HepG2 (cell line): ENCODE data around the gene TCAIM. TPM values are rescaled to one million over a fixed set of nuclear protein-coding genes. Genes with fewer than 3 reads are reported as not detected.

ENCODE experiments used
- BCL6 ChIP-seq: IDR thresholded peaks from 2 replicates; pipeline ENCODE4 v1.6.1; 2016; ENCODE audit warnings: missing genetic modification reagents, missing compliant biosample characterization
- DNMT1 ChIP-seq: sonication (generic); formaldehyde crosslinking; IDR thresholded peaks from 2 replicates; pipeline ENCODE4 v1.5.1; 2020; ENCODE audit warnings: mild to moderate bottlenecking, missing genetic modification reagents
- DPF2 ChIP-seq: sonication (generic); formaldehyde crosslinking; IDR thresholded peaks from 2 replicates; pipeline ENCODE4 v1.4.0; 2020; ENCODE audit warnings: mild to moderate bottlenecking, low read depth, missing genetic modification reagents, borderline replicate concordance
- GATA4 ChIP-seq: sonication (generic); IDR thresholded peaks from 2 replicates; pipeline ENCODE4 v1.6.1; 2016; ENCODE audit warnings: antibody characterized with exemption, low read depth, borderline replicate concordance
- KDM3A ChIP-seq: IDR thresholded peaks from 2 replicates; pipeline ENCODE4 v1.6.1; 2018; ENCODE audit warnings: low read depth, missing compliant biosample characterization
- LRRFIP1 ChIP-seq: sonication (generic); formaldehyde crosslinking; conservative IDR thresholded peaks from 2 replicates; pipeline ENCODE4 v1.4.0; 2020; ENCODE audit warnings: missing genetic modification reagents
- MEIS2 ChIP-seq: sonication (generic); formaldehyde crosslinking; IDR thresholded peaks from 2 replicates; pipeline ENCODE4 v1.9.0; 2021; ENCODE audit warnings: mild to moderate bottlenecking, missing genetic modification reagents
- MXI1 ChIP-seq: IDR thresholded peaks from 3 replicates; pipeline ENCODE4 v1.6.1; 2012; ENCODE audit warnings: low read depth, low read length, inconsistent platforms, borderline replicate concordance
- RBM22 ChIP-seq: fragments of 200-400 bp; formaldehyde crosslinking; optimal IDR thresholded peaks from 2 replicates; pipeline ENCODE3; 2017; ENCODE audit warnings: mild to moderate bottlenecking, low read length, moderate library complexity
- REXO4 ChIP-seq: sonication (generic); formaldehyde crosslinking; IDR thresholded peaks from 2 replicates; pipeline ENCODE4 v1.8.0; 2022; ENCODE audit warnings: missing genetic modification reagents, mild to moderate bottlenecking, borderline replicate concordance
- SIX1 ChIP-seq: sonication (generic); formaldehyde crosslinking; IDR thresholded peaks from 2 replicates; pipeline ENCODE4 v1.4.0; 2020; ENCODE audit warnings: missing genetic modification reagents, borderline replicate concordance
- TBL1XR1 ChIP-seq: fragments of 150-350 bp; IDR thresholded peaks from 2 replicates; pipeline ENCODE4 v1.6.1; 2014; ENCODE audit warnings: borderline replicate concordance, low read length; ENCODE audit not compliant: partially characterized antibody
- TMF1 ChIP-seq: sonication (generic); formaldehyde crosslinking; IDR thresholded peaks from 2 replicates; pipeline ENCODE4 v1.8.1; 2022; ENCODE audit warnings: low read depth, missing genetic modification reagents
- ZBTB3 ChIP-seq: sonication (generic); formaldehyde crosslinking; IDR thresholded peaks from 2 replicates; pipeline ENCODE4 v1.4.0; 2020; ENCODE audit warnings: low read depth, mild to moderate bottlenecking, moderate library complexity, missing genetic modification reagents, borderline replicate concordance
- ZBTB7B ChIP-seq: sonication (generic); formaldehyde crosslinking; IDR thresholded peaks from 2 replicates; pipeline ENCODE4 v1.4.0; 2020; ENCODE audit warnings: missing genetic modification reagents
- ZNF350 ChIP-seq: sonication (generic); formaldehyde crosslinking; IDR thresholded peaks from 2 replicates; pipeline ENCODE4 v1.4.0; 2020; ENCODE audit warnings: mild to moderate bottlenecking, low read depth, missing genetic modification reagents, borderline replicate concordance
- ZNF597 ChIP-seq: sonication (generic); formaldehyde crosslinking; IDR thresholded peaks from 2 replicates; pipeline ENCODE4 v1.5.0; 2020; ENCODE audit warnings: missing genetic modification reagents
- ZNF605 ChIP-seq: sonication (generic); formaldehyde crosslinking; IDR thresholded peaks from 2 replicates; pipeline ENCODE4 v1.8.0; 2022; ENCODE audit warnings: mild to moderate bottlenecking, missing genetic modification reagents
- ZNF75D ChIP-seq: sonication (generic); formaldehyde crosslinking; IDR thresholded peaks from 2 replicates; pipeline ENCODE4 v1.8.1; 2023; ENCODE audit warnings: missing genetic modification reagents, mild to moderate bottlenecking, borderline replicate concordance
- ZNF775 ChIP-seq: sonication (generic); formaldehyde crosslinking; IDR thresholded peaks from 2 replicates; pipeline ENCODE4 v1.4.0; 2020; ENCODE audit warnings: missing genetic modification reagents, mild to moderate bottlenecking, moderate library complexity, borderline replicate concordance
- polyA plus RNA-seq, 8 experiments: library from polyadenylated mRNA; depleted of rRNA in 3 of 8; stranded (reverse) in 7 of 8; unstranded in 1 of 8; fragments of >200 nt; fragmentation: Illumina TruSeq in 4 of 8; extraction: Trizol in 4 of 8; gene quantifications; 2 replicates each; pipeline versions ENCODE4 v1.2.1 to v1.2.3, GENCODE V29; 2011 to 2016; ENCODE audit warnings: low read depth in 4 of 8, missing spikeins in 1 of 8, mixed read lengths in 1 of 8; ENCODE audit not compliant: insufficient read depth in 1 of 8
- total RNA-seq, 5 experiments: library from RNA; depleted of rRNA; stranded (reverse); fragments of >200 nt; fragmentation: Illumina TruSeq; extraction: Trizol; gene quantifications; 2 replicates each; pipeline ENCODE4 v1.2.3, GENCODE V29; 2016; ENCODE audit warnings: low read depth in 1 of 5
- TF ChIP-seq, protein P1 (sequence below): sonication (generic); formaldehyde crosslinking; IDR thresholded peaks from 2 replicates; pipeline ENCODE4 v1.8.1; 2023; ENCODE audit warnings: mild to moderate bottlenecking, missing genetic modification reagents
- TF ChIP-seq, protein P2 (sequence below): IDR thresholded peaks from 2 replicates; pipeline ENCODE4 v1.6.1; 2016; ENCODE audit warnings: missing genetic modification reagents, missing compliant biosample characterization
- TF ChIP-seq, protein P3 (sequence below): sonication (generic); formaldehyde crosslinking; IDR thresholded peaks from 2 replicates; pipeline ENCODE4 v1.5.0; 2020; ENCODE audit warnings: missing genetic modification reagents
- TF ChIP-seq, protein P4 (sequence below): sonication (generic); formaldehyde crosslinking; IDR thresholded peaks from 2 replicates; pipeline ENCODE4 v1.8.0; 2022; ENCODE audit warnings: mild to moderate bottlenecking, missing genetic modification reagents

Gene TCAIM
- total and polyA plus RNA-seq, 2 of the 13 experiments (the other 11 are each of a cell fraction or from before 2014, with no cell fraction given): 16.9 to 22.6 TPM

- TF ChIP-seq RBM22: no peak
- TF ChIP-seq, protein P1, sequence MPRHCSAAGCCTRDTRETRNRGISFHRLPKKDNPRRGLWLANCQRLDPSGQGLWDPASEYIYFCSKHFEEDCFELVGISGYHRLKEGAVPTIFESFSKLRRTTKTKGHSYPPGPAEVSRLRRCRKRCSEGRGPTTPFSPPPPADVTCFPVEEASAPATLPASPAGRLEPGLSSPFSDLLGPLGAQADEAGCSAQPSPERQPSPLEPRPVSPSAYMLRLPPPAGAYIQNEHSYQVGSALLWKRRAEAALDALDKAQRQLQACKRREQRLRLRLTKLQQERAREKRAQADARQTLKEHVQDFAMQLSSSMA: no peak
- TF ChIP-seq LRRFIP1: no peak
- peak; percentile 48; the same call in 1 of the 2 replicates for TF ChIP-seq DPF2 (CRISPR knock-in tag)
- TF ChIP-seq ZBTB3 (CRISPR knock-in tag): 0 out of 2 replicates have a peak, but pooled peaks have one; percentile 66
- TF ChIP-seq TBL1XR1: peak; percentile 94
- no peak for TF ChIP-seq REXO4 (CRISPR knock-in tag)
- TF ChIP-seq MXI1: peak; percentile 31; the same call in 1 of the 3 replicates
- no peak for TF ChIP-seq TMF1 (CRISPR knock-in tag)
- TF ChIP-seq BCL6: peak; percentile 98
- TF ChIP-seq, protein P2, sequence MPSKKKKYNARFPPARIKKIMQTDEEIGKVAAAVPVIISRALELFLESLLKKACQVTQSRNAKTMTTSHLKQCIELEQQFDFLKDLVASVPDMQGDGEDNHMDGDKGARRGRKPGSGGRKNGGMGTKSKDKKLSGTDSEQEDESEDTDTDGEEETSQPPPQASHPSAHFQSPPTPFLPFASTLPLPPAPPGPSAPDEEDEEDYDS (CRISPR knock-in tag): peak; percentile 35; the same call in 1 of the 2 replicates
- TF ChIP-seq ZNF75D (CRISPR knock-in tag): no peak
- no peak for TF ChIP-seq ZNF350 (CRISPR knock-in tag)
- no peak; the same call in 1 of the 2 replicates for TF ChIP-seq KDM3A (CRISPR knock-in tag)
- TF ChIP-seq ZNF605 (CRISPR knock-in tag): no peak
- peak; percentile 60; the same call in 1 of the 2 replicates for TF ChIP-seq SIX1
- no peak for TF ChIP-seq DNMT1 (CRISPR knock-in tag)
- TF ChIP-seq ZBTB7B (CRISPR knock-in tag): 0 out of 2 replicates have a peak, but pooled peaks have one; percentile 51
- TF ChIP-seq, protein P3, sequence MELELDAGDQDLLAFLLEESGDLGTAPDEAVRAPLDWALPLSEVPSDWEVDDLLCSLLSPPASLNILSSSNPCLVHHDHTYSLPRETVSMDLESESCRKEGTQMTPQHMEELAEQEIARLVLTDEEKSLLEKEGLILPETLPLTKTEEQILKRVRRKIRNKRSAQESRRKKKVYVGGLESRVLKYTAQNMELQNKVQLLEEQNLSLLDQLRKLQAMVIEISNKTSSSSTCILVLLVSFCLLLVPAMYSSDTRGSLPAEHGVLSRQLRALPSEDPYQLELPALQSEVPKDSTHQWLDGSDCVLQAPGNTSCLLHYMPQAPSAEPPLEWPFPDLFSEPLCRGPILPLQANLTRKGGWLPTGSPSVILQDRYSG (CRISPR knock-in tag): no peak
- TF ChIP-seq MEIS2: peak; percentile 46; the same call in 1 of the 2 replicates
- no peak for TF ChIP-seq ZNF775 (CRISPR knock-in tag)
- TF ChIP-seq ZNF597 (CRISPR knock-in tag): no peak
- TF ChIP-seq, protein P4, sequence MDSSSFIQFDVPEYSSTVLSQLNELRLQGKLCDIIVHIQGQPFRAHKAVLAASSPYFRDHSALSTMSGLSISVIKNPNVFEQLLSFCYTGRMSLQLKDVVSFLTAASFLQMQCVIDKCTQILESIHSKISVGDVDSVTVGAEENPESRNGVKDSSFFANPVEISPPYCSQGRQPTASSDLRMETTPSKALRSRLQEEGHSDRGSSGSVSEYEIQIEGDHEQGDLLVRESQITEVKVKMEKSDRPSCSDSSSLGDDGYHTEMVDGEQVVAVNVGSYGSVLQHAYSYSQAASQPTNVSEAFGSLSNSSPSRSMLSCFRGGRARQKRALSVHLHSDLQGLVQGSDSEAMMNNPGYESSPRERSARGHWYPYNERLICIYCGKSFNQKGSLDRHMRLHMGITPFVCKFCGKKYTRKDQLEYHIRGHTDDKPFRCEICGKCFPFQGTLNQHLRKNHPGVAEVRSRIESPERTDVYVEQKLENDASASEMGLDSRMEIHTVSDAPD (CRISPR knock-in tag): no peak
- peak; percentile 95 for TF ChIP-seq GATA4
These were observed 17.2 kb upstream of the TCAIM start (continued) for GRCh38 chr3:44321335-44321734.
